ENCODE results near the gene ICE2.
"Not testable (repeated sequence)": the region's sequence is repeated elsewhere in the genome, so short reads cannot be mapped to it uniquely, and the experiment has no call there.

The ICE2 gene

GRCh38 chr15:60414016-60414682 is 64.8 kb downstream of the ICE2 start:
- H3K9ac ChIP-seq (ENCODE audit: low read depth, low read length, poor library complexity, severe bottlenecking), result no peak overlapping the region
- no peak overlapping the region for H3K4me3 ChIP-seq (ENCODE audit: low read length, poor library complexity, severe bottlenecking)
- H3K36me3 ChIP-seq (ENCODE audit: insufficient read depth, low read length), result no peaks in the 10 kb centered on the region
- no peak overlapping the region for H2AFZ ChIP-seq (ENCODE audit: low read length)
- H3F3A ChIP-seq (ENCODE audit: low read depth), result no peaks in the 10 kb centered on the region
- no peak overlapping the region for H3K4me2 ChIP-seq (ENCODE audit: low read depth, low read length, poor library complexity, severe bottlenecking)
- H4K20me1 ChIP-seq (ENCODE audit: insufficient read depth, low read length, poor library complexity, severe bottlenecking), result no peaks in the 10 kb centered on the region
- H3K9me3 ChIP-seq (ENCODE audit: insufficient read depth, low read depth, low read length), result no peaks in the 10 kb centered on the region
- TF ChIP-seq EZH2phosphoT487 (IDR thresholded peaks at IDR 0.05; ENCODE audit: borderline replicate concordance) (no peak), CTCF (conservative IDR thresholded peaks at IDR 0.05; ENCODE audit: low read length) (no peak)
- H3K4me1 ChIP-seq (ENCODE audit: insufficient read depth, low read length, poor library complexity, severe bottlenecking), result no peaks in the 10 kb centered on the region
- no peaks in the 10 kb centered on the region for H3K27me3 ChIP-seq (ENCODE audit: insufficient read depth, low read length, poor library complexity, severe bottlenecking)
- no peaks in the 10 kb centered on the region for H3K9me2 ChIP-seq (replicated peaks; ENCODE audit: low read depth, low read length)
- H3K79me2 ChIP-seq (ENCODE audit: insufficient read depth, low read length), result no peaks in the 10 kb centered on the region

GRCh38 chr15:60413231-60413824 is 65.6 kb downstream of the ICE2 start:
- Histone ChIP-seq H3K36me3 (ENCODE audit: insufficient read depth, low read length) (no peaks in the 10 kb centered on the region), H3K4me3 (ENCODE audit: low read length, poor library complexity, severe bottlenecking) (no peak overlapping the region), H2AFZ (ENCODE audit: low read length) (no peak overlapping the region), H3K4me2 (ENCODE audit: low read depth, low read length, poor library complexity, severe bottlenecking) (no peak overlapping the region), H4K20me1 (ENCODE audit: insufficient read depth, low read length, poor library complexity, severe bottlenecking) (no peaks in the 10 kb centered on the region), H3K9ac (ENCODE audit: low read depth, low read length, poor library complexity, severe bottlenecking) (no peak overlapping the region), H3K9me2 (replicated peaks; ENCODE audit: low read depth, low read length) (no peaks in the 10 kb centered on the region), H3K9me3 (ENCODE audit: insufficient read depth, low read depth, low read length) (no peaks in the 10 kb centered on the region), H3K27me3 (ENCODE audit: insufficient read depth, low read length, poor library complexity, severe bottlenecking) (no peaks in the 10 kb centered on the region), H3F3A (ENCODE audit: low read depth) (no peaks in the 10 kb centered on the region), H3K79me2 (ENCODE audit: insufficient read depth, low read length) (no peaks in the 10 kb centered on the region), H3K4me1 (ENCODE audit: insufficient read depth, low read length, poor library complexity, severe bottlenecking) (peaks cover 8% of the 10 kb centered on the region)
- TF ChIP-seq EZH2phosphoT487 (IDR thresholded peaks at IDR 0.05; ENCODE audit: borderline replicate concordance) (no peak), CTCF (conservative IDR thresholded peaks at IDR 0.05; ENCODE audit: low read length) (no peak)

GRCh38 chr15:60412807-60413206 is 66.1 kb downstream of the ICE2 start:
- H4K20me1 ChIP-seq (ENCODE audit: insufficient read depth, low read length, poor library complexity, severe bottlenecking); H3K4me3 ChIP-seq (ENCODE audit: low read length, poor library complexity, severe bottlenecking); H3K9ac ChIP-seq (ENCODE audit: low read depth, low read length, poor library complexity, severe bottlenecking); H3K9me2 ChIP-seq (replicated peaks; ENCODE audit: low read depth, low read length); H3K4me2 ChIP-seq (ENCODE audit: low read depth, low read length, poor library complexity, severe bottlenecking); H3K79me2 ChIP-seq (ENCODE audit: insufficient read depth, low read length); H2AFZ ChIP-seq (ENCODE audit: low read length); H3K27me3 ChIP-seq (ENCODE audit: insufficient read depth, low read length, poor library complexity, severe bottlenecking); H3K36me3 ChIP-seq (ENCODE audit: insufficient read depth, low read length); H3F3A ChIP-seq (ENCODE audit: low read depth); H3K9me3 ChIP-seq (ENCODE audit: insufficient read depth, low read depth, low read length): not testable (repeated sequence)
- H3K4me1 ChIP-seq (ENCODE audit: insufficient read depth, low read length, poor library complexity, severe bottlenecking), result peaks cover 13% of the 10 kb centered on the region

Measured in Loucy (cell line).